Fibroblast of mammary gland (primary cell): ENCODE measurements around the gene ZGLP1.
"Not testable (repeated sequence)": the region's sequence is repeated elsewhere in the genome, so short reads cannot be mapped to it uniquely, and the experiment has no call there.

Experiments
- DNase-seq: peaks from one replicate; pipeline ENCODE4 v3.0.0-alpha.2; 2010; ENCODE audit warnings: low read depth
- H3K4me3 ChIP-seq: 2 replicates; pipeline ENCODE4 v1.5.1; 2011; ENCODE audit warnings: low read depth, mild to moderate bottlenecking, low read length, moderate library complexity; ENCODE audit not compliant: control insufficient read depth
- CTCF ChIP-seq: conservative IDR thresholded peaks from 2 replicates; pipeline ENCODE4 v1.5.1; 2011; ENCODE audit warnings: low read depth, low read length, inconsistent platforms; ENCODE audit not compliant: control insufficient read depth, insufficient read depth

Gene ZGLP1

GRCh38 chr19:10343495-10343894 lies 33.9 kb upstream of the ZGLP1 start:
- TF ChIP-seq CTCF = no peak
- DNase-seq = no peak
- no peak overlapping the region for H3K4me3 ChIP-seq

GRCh38 chr19:10339977-10340376 lies 30.4 kb upstream of the ZGLP1 start:
- DNase-seq = no peak
- no peak overlapping the region for H3K4me3 ChIP-seq
- no peak for TF ChIP-seq CTCF

- no peak within 1 kb of the TSS for H3K4me3 ChIP-seq
- no peak for DNase-seq
- no peak for TF ChIP-seq CTCF
Measured at GRCh38 chr19:10339380-10339960, 29.9 kb upstream of the ZGLP1 start, which contains the start of gene ICAM3. Gene ICAM3, minus strand, starts transcription at chr19:10339624. Its CDS starts 10 bp downstream, at chr19:10339614.

GRCh38 chr19:10338940-10339339 lies 29.3 kb upstream of the ZGLP1 start:
- H3K4me3 ChIP-seq = no peak overlapping the region
- TF ChIP-seq CTCF = no peak
- DNase-seq = no peak

GRCh38 chr19:10336725-10337124 lies 27.1 kb upstream of the ZGLP1 start:
- not testable (repeated sequence) for DNase-seq

GRCh38 chr19:10335352-10335985 lies 25.9 kb upstream of the ZGLP1 start:
- no peak overlapping the region for H3K4me3 ChIP-seq
- DNase-seq = no peak
- TF ChIP-seq CTCF = no peak

More at GRCh38 chr19:10336725-10337124, 27.1 kb upstream of the ZGLP1 start:
- not testable (repeated sequence) for H3K4me3 ChIP-seq

- DNase-seq = peak; percentile 95
- H3K4me3 ChIP-seq = peak overlapping the region; percentile 88
- TF ChIP-seq CTCF = peak; percentile 4
Measured at GRCh38 chr19:10334588-10335351, 25.2 kb upstream of the ZGLP1 start.
